Measurements from ENCODE around the gene SLC37A3.

DNA sequence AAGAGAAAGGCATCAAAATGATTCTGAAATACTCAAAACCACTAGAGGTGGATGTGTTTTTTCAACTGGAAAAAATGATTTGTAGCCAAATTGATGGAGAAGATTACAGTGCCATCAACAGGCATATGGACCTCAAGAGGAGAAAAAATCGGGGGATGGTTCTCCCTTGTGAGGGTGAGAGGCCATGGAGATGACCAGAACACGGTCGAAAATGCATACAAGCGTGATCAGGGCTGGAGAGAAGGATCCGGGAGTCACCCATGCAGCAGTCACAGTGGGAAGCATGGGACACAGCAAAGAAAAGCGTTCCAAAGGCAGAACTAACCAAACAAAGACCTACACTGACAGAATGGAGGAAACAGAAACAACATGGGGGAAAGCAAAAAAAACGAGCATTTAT is 80.3 kb downstream of the SLC37A3 start:
- TF ChIP-seq CTCF (IDR thresholded peaks at IDR 0.05; ENCODE audit: low read depth, low read length) (no peak), EZH2phosphoT487 (IDR thresholded peaks at IDR 0.05; ENCODE audit: low read depth) (no peak)
